ENCODE measurements around the gene MCFD2.

DNA sequence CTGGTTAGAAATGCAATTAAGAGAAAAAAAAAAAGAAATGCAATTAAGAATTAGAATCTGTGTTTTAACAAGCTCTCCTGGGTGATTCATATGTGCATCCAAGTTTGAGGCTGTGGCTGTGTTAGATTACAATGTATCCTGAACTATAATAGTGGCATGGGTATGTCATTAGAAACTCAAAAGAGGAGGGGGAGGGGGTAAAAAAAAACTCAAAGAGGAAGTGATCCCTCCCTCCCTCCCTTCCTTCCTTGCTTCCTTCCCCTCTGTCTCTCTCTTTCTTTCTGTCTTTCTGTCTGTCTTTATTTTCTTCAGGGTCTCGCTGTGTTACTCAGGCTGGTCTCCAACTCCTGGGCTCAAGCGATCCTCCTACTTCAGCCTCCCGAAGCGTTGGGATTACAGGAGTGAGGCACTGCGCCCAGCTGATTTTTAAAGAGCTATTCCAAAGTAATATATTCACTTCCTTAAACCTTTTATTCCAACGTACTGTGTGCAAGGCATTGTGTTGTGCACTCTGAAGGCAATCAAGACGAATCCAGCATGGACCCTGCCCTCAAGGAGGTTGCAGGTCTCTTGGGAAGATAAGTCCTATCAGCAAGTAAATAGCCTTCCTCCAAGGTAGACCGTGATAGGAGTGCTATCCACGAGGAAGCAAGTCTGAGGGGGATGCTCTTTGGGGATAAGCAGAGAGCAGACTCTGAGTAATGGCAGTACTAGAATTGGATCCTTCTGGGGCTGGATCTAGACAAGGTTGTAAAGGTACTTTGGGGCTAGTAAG lies 35.9 kb upstream of the MCFD2 start:
- TF ChIP-seq CTCF (conservative IDR thresholded peaks at IDR 0.05; ENCODE audit: low read depth, low read length) (no peak), EZH2 (IDR thresholded peaks at IDR 0.05; ENCODE audit: borderline replicate concordance, low read depth, low read length, poor library complexity, severe bottlenecking) (no peak)

Data from A673 (cell line).